Peyer's patch (tissue), 4 donors: ENCODE measurements around the gene IFITM2. TPM values are rescaled to one million over a fixed set of nuclear protein-coding genes. Genes with fewer than 3 reads are reported as not detected.
"Not testable (repeated sequence)": the region's sequence is repeated elsewhere in the genome, so short reads cannot be mapped to it uniquely, and the experiment has no call there.

ENCODE experiments used
- DNase-seq, 3 donors: peaks; one replicate each; pipeline ENCODE4 v3.0.0-alpha.2; 2017 to 2019
- H3K27ac ChIP-seq, 4 donors: fragments of 200-600 bp; sonication (generic); one replicate each; pipeline ENCODE4 v1.5.1; 2016 to 2019
- H3K27me3 ChIP-seq, 2 donors: fragments of 200-600 bp; sonication (generic); one replicate each; pipeline ENCODE4 v1.5.1; 2019
- H3K36me3 ChIP-seq, 3 donors: fragments of 200-600 bp; sonication (generic); one replicate each; pipeline ENCODE4 v1.5.1; 2016 to 2019
- H3K4me1 ChIP-seq, 4 donors: fragments of 200-600 bp; sonication (generic); one replicate each; pipeline ENCODE4 v1.5.1; 2016 to 2019
- H3K4me3 ChIP-seq, 4 donors: fragments of 200-600 bp; sonication (generic); 1 replicate in 3 of 4; 2 replicates in 1 of 4; pipeline ENCODE4 v1.5.1; 2016 to 2019; ENCODE audit warnings: mild to moderate bottlenecking in 1 of 4
- H3K9me3 ChIP-seq, 4 donors: fragments of 200-600 bp; sonication (generic); one replicate each; pipeline ENCODE4 v1.5.1; 2016 to 2019; ENCODE audit warnings: mild to moderate bottlenecking in 1 of 4
- POLR2A ChIP-seq, 2 donors: fragments of 450-650 bp; IDR thresholded peaks; one replicate each; pipeline ENCODE4 v1.5.1; 2017; ENCODE audit warnings: antibody characterized with exemption in 2 of 2, mild to moderate bottlenecking in 2 of 2, moderate library complexity in 2 of 2
- total RNA-seq, 4 donors: library from RNA; depleted of rRNA; stranded (reverse); fragments of >200 nt; gene quantifications; one replicate each; pipeline ENCODE4 v1.1.0, GENCODE V29; 2016
- TF ChIP-seq, protein P1 (sequence below), 6 experiments: fragments of 450-650 bp in 4 of 6; fragments of 200-600 bp in 2 of 6; sonication (generic) in 1 of 6; IDR thresholded peaks; one replicate each; pipeline ENCODE4 v1.5.1; 2017 to 2019; ENCODE audit warnings: antibody characterized with exemption in 6 of 6, mild to moderate bottlenecking in 3 of 6, moderate library complexity in 1 of 6

The IFITM2 gene
- total RNA-seq, 4 donors from 2014 or later: 15.6 to 98.2 (median 46.0) TPM

DNA sequence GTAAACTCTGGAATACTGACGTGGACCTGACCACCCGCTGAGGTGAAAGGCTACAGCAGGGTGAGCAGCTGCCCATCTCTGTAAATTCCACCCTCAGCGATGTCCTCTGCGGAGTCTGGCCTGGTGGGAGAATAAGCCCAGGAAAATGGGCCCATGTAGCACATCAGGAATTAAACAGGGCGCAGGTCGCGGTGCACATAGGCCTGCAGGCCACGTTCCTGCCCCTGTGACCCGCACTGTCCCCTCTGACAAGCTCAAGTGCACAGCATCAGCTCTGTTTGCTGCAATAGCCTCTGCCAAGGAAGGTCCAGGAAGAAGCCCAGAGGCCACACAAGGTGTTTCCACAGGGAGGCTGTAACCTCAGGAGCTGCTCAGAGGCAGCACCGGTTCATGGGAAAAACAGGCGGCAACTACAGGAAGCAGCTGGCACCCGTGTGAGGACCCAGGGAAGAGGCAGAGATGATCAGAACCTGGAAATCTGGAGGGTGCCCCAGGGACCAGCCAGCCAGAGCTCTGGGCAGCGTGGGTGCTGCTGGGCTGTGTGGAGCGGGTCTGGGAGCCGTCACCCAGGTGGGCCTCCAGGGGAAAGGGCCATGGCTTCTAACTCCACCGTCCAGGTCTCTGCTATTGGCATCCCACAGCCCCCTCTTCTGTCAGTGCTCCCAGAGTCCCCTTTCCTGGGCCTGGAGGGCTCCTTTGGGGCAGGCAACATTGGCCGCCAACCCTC lies 808 bp upstream of the IFITM2 start:
- no peaks in the 10 kb centered on the region for H3K27me3 ChIP-seq
- TF ChIP-seq, protein P1, sequence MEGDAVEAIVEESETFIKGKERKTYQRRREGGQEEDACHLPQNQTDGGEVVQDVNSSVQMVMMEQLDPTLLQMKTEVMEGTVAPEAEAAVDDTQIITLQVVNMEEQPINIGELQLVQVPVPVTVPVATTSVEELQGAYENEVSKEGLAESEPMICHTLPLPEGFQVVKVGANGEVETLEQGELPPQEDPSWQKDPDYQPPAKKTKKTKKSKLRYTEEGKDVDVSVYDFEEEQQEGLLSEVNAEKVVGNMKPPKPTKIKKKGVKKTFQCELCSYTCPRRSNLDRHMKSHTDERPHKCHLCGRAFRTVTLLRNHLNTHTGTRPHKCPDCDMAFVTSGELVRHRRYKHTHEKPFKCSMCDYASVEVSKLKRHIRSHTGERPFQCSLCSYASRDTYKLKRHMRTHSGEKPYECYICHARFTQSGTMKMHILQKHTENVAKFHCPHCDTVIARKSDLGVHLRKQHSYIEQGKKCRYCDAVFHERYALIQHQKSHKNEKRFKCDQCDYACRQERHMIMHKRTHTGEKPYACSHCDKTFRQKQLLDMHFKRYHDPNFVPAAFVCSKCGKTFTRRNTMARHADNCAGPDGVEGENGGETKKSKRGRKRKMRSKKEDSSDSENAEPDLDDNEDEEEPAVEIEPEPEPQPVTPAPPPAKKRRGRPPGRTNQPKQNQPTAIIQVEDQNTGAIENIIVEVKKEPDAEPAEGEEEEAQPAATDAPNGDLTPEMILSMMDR (IDR thresholded peaks at IDR 0.05): no peak
- no peak for TF ChIP-seq POLR2A (IDR thresholded peaks at IDR 0.05)
- H3K4me3 ChIP-seq: no peak overlapping the region
- peak overlapping the region; percentile 68 to 93 (median 80) for H3K27ac ChIP-seq
- DNase-seq: no peak
- peaks cover 0 to 24% (median 3%) of the 10 kb centered on the region in 4 donors for H3K4me1 ChIP-seq
- H3K36me3 ChIP-seq: no peaks in the 10 kb centered on the region
- H3K9me3 ChIP-seq: no peaks in the 10 kb centered on the region

GRCh38 chr11:308740-309665 lies 1.4 kb downstream of the IFITM2 start:
- Histone ChIP-seq H3K27ac (peak overlapping the region; percentile 68 to 93 (median 86)), H3K4me3 (peak overlapping the region; percentile 39 to 56 (median 48)), H3K4me1 (peaks cover 0 to 44% (median 19%) of the 10 kb centered on the region in 4 donors)
- H3K9me3 ChIP-seq, H3K36me3 ChIP-seq, H3K27me3 ChIP-seq: not testable (repeated sequence)
- peak in 2 of 3 donors; percentile 55 to 65 for DNase-seq

DNA sequence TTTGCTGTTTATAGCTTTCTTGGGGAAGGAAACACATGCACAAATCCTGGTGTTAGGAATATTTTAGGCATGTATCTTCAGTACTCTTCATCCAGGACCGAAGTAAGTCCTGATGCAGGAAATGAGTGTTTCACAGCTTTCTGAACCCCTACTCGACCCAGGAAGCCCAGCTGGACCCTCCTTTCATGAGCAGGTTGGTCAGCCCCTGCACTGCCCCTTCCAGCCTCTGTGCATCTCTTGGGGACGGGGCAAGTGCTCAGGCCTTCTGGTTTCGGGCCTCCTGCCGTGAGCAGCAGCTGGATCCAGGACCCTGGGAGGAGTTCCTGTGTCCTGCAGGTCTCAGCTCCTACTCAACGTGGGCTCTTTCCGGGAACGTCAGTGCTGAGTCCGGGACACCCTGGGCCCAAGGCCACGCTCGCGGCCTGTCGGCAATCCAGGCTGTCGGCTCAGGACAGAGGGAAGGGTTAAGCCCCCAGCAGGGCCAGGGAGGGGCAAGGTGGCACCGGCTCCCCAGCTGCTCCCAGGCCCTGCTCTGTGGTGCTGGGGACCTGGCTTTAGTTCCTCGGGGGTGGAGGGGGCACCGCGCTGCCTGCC lies 2.5 kb downstream of the IFITM2 start:
- peak overlapping the region; percentile 68 to 93 (median 86) for H3K27ac ChIP-seq
- not testable (repeated sequence) for DNase-seq, H3K27me3 ChIP-seq, H3K36me3 ChIP-seq, H3K9me3 ChIP-seq
- peaks cover 0 to 46% (median 19%) of the 10 kb centered on the region in 4 donors for H3K4me1 ChIP-seq
- peak overlapping the region; percentile 5 to 56 (median 44) for H3K4me3 ChIP-seq

DNA sequence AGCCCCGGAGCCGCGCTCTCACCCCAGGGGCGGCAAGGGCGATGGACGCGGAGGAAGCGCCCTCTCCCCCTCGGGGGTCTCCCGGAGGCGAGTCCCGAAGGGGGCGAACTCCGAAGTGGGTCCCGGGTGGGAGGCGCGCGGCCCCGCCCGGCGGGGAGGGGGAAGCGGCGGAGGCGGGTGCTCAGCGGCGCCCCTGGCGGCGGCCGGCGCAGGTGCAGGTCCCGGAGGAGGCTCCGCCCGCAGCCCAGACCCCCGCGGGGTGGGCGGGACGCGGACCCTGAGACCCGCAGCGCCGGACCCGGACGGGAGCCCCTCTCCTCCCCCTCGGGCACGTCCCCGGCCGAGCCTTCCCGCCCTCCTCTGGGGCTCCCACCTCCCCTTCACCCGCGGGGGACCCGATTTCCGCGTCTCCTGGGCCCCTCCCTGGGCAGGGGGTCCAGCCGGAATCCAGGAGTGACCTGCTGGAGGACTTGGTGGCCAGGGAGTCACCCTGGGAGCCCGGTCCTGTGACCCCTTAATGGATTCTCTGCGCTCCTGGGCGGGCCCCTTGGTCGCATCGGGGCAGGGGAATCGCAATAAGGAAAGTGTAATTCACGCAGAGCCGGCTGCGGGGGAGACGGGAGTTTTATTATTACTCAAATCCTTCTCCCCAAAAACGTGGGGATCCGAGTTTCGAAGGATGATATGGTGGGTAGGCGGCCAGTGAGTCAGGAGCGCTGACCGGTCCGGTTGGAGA lies 3.6 kb downstream of the IFITM2 start:
- H3K4me1 ChIP-seq: peaks cover 0 to 57% (median 19%) of the 10 kb centered on the region in 4 donors
- peak overlapping the region; percentile 17 to 48 (median 30) for H3K4me3 ChIP-seq
- H3K27me3 ChIP-seq, H3K36me3 ChIP-seq, DNase-seq, H3K9me3 ChIP-seq: not testable (repeated sequence)
- H3K27ac ChIP-seq: peak overlapping the region; percentile 83 to 94 (median 90)

DNA sequence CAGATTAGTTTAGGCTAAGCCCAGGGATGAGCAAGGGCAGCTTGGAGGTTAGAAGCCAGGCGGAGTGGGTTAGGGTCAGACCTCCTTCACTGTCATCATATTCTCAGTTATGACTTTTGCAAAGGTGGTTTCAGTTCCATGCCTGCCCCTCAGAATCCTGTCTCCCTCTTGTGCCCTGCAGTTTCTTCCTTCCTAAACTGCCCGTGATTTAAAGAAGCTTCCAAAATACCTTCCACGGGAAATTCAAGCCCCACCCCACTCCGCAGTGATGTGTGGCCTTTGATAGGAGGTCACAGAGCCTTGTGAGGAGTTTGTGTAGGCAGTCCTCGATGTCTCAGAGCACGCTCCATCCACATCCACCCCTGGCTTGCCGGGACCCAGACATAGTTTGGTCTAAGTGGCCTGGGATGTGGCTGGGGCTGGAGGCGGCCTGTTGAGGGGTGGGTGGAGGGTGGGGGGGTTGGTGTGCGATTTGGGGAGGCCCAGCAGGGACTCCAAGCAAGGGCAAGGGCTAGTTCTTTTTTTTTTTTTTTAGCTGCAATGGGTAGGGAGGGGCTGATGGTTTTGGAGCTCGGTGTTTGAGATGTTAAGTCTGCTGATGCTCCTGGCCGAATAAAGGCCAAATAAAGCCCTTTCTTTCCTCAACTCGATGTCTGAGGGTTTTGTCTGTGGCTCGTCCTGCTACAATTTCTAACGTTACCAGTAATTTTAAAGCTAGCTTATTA lies 4.6 kb downstream of the IFITM2 start:
- H3K9me3 ChIP-seq: no peaks in the 10 kb centered on the region
- peak in 2 of 3 donors; percentile 43 to 61 for DNase-seq
- peak overlapping the region in 3 of 4 donors; percentile 26 to 48 (median 35) for H3K4me3 ChIP-seq
- peaks cover 0 to 58% (median 21%) of the 10 kb centered on the region in 4 donors for H3K4me1 ChIP-seq
- no peaks in the 10 kb centered on the region for H3K27me3 ChIP-seq
- H3K36me3 ChIP-seq: no peaks in the 10 kb centered on the region
- H3K27ac ChIP-seq: peak overlapping the region; percentile 83 to 94 (median 90)
- TF ChIP-seq, protein P1 (IDR thresholded peaks at IDR 0.05): no peak
- no peak for TF ChIP-seq POLR2A (IDR thresholded peaks at IDR 0.05)

DNA sequence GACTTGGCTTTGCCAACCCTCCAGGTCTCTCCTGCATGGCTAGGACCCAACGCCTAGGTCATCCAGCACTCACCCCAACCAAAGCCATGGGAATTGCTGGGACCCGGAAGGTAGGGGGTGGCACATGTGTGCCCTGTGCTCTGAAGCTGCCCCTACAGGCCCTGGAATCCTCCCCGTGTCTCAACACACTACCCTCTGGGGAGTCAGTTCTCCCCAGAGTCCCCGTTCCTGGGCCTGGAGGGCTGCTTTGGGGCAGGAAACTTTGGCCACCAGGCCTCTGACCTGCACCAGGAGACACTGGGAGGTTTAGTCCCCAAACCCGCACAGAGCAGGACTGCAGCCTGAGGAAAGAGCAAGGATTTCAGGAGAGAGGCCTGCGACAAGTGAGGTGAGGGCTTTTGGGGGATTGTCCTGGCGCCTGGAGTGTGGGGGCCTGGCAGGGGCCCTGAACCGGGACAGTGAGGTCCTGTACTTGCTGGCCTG lies 5.7 kb downstream of the IFITM2 start:
- H3K27ac ChIP-seq: peak overlapping the region; percentile 83 to 94 (median 90)
- H3K4me3 ChIP-seq: peak overlapping the region; percentile 43 to 66 (median 54)
- no peaks in the 10 kb centered on the region for H3K27me3 ChIP-seq
- TF ChIP-seq POLR2A (IDR thresholded peaks at IDR 0.05): no peak
- TF ChIP-seq, protein P1 (IDR thresholded peaks at IDR 0.05): no peak
- no peaks in the 10 kb centered on the region for H3K9me3 ChIP-seq
- DNase-seq: peak in 1 of 3 donors; percentile 57
- no peaks in the 10 kb centered on the region for H3K36me3 ChIP-seq
- peaks cover 0 to 56% (median 21%) of the 10 kb centered on the region in 4 donors for H3K4me1 ChIP-seq
